ENCODE measurements around the gene CCDC27. TPM values are rescaled to one million over a fixed set of nuclear protein-coding genes. Genes with fewer than 3 reads are reported as not detected.
A peak's percentile ranks its signal among the peaks of the same experiment; 100 is the strongest.

CCDC27 gene
- total and polyA plus RNA-seq, 4 donors = not detected

DNA sequence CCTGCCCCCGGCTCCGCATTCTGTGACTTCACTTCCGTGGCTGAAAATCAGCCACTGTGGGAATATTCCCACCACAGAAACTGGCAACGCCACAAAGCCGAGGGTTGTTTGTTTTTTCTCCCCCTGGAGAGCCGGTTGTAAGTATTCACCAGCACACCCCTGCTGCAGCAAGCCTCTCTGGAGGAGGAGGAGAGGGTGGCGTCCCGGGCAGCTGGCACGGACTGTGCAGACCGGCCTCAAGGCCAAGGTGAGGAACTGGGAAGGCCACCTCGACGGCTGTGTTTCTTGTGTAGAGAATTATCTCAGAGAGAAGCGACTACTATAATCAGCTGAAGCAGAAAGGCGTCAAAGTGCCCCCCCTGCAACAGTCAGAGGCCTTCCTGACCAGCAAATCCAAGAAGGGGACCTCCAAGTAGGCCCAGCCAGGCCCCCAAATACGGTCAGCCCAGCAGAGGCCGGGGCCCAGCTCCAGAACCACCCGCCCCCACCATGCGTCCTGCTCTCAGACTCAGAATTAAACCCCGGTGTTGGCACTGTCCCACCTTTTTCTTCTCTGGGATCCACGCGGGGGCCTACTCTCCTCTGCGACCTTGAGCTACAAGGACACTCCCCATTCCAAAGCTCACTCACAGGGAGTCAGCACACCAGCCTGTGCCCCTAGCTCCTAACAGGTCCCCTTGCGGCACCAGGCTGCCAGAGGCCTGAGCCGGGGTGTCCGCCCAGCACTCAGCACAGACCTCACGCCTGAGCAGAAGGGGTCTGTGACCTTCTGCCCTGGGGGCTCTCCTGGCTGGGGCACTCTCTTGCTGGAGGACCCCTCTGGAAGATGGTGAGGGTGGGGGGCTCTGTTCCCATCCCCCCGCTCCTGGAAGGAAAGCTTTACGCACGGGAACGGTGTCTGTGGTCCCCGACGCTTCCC lies 19.1 kb downstream of the CCDC27 start:
- DNase-seq (ENCODE audit: low spot score) = no peak
- Histone ChIP-seq H3K36me3 (ENCODE audit: control insufficient read depth in 4 of 4, insufficient read depth in 3 of 4, low read depth in 1 of 4, low read length in 3 of 4) (no peaks in the 10 kb centered on the region), H3K9me3 (ENCODE audit: control insufficient read depth in 4 of 4, low read length in 3 of 4) (no peaks in the 10 kb centered on the region), H3K27ac (ENCODE audit: low read depth in 1 of 2, low read length in 2 of 2) (no peak overlapping the region), H3K27me3 (ENCODE audit: control insufficient read depth in 4 of 4, insufficient read depth in 4 of 4, low read length in 3 of 4) (no peaks in the 10 kb centered on the region), H3K9ac (ENCODE audit: low read depth in 1 of 2, low read length in 2 of 2) (no peak overlapping the region), H3K4me3 (ENCODE audit: low read depth in 1 of 3, low read length in 3 of 3) (peak overlapping the region in 1 of 3 donors; percentile 77), H3K4me1 (ENCODE audit: control insufficient read depth in 4 of 4, insufficient read depth in 4 of 4, low read length in 3 of 4) (peaks cover 21 to 48% (median 40%) of the 10 kb centered on the region in 4 donors)
- WGBS = 74% methylated on average over 32 of the region's 32 CpGs
- TF ChIP-seq HNF4G (IDR thresholded peaks at IDR 0.05) = no peak

DNA sequence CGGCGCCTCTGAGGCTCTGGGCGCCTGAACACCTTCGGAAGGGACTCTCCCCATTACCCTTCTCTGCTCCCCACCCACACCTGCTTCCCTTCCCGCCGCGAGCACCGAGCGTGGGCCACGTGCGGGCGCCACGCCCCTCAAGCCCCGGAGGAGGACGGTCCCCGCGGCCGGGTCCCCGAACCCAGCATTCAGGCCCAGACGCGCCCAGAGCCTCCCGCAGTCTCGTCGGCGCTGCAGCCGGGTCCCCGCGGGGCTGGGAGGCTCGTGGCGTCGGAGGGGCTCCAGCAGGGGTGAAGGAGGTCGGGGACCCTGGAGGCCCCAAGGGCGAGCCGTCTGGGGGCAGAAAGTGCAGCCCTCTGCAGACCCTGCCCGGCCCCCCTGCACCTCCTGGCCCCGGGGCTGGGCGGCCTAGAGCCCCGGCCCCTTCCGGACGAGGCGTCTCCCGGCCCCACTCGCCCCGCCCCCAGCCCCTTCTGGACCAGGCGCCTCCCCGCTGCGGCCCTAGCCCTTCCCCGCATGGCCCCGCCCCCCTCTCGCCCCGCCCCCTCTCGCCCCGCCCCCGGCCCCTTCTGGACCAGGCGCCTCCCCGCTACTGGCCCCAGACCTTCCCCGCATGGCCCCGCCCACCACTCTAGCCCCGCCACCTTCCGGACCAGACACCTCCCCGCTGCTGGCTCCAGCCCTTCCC lies 19.9 kb downstream of the CCDC27 start:
- H3K27me3 ChIP-seq (ENCODE audit: control insufficient read depth in 4 of 4, insufficient read depth in 4 of 4, low read length in 3 of 4) = no peaks in the 10 kb centered on the region
- H3K36me3 ChIP-seq (ENCODE audit: control insufficient read depth in 4 of 4, insufficient read depth in 3 of 4, low read depth in 1 of 4, low read length in 3 of 4) = no peaks in the 10 kb centered on the region
- peaks cover 22 to 52% (median 41%) of the 10 kb centered on the region in 4 donors for H3K4me1 ChIP-seq (ENCODE audit: control insufficient read depth in 4 of 4, insufficient read depth in 4 of 4, low read length in 3 of 4)
- no peak overlapping the region for H3K9ac ChIP-seq (ENCODE audit: low read depth in 1 of 2, low read length in 2 of 2)
- no peak overlapping the region for H3K27ac ChIP-seq (ENCODE audit: low read depth in 1 of 2, low read length in 2 of 2)
- H3K9me3 ChIP-seq (ENCODE audit: control insufficient read depth in 4 of 4, low read length in 3 of 4) = no peaks in the 10 kb centered on the region
- peak overlapping the region in 2 of 3 donors; percentile 15 to 77 for H3K4me3 ChIP-seq (ENCODE audit: low read depth in 1 of 3, low read length in 3 of 3)
- peak; percentile 99 for DNase-seq (ENCODE audit: low spot score)
- 2% methylated on average over 61 of the region's 61 CpGs for WGBS
- TF ChIP-seq RXRA (IDR thresholded peaks at IDR 0.05) (no peak), HNF4A (conservative IDR thresholded peaks at IDR 0.05) (no peak), EGR1 (IDR thresholded peaks at IDR 0.05; ENCODE audit: low read depth in 2 of 2) (no peak), HNF4G (IDR thresholded peaks at IDR 0.05) (no peak), RAD21 (IDR thresholded peaks at IDR 0.05) (no peak), FOXA2 (IDR thresholded peaks at IDR 0.05) (no peak), JUND (IDR thresholded peaks at IDR 0.05) (no peak), SP1 (IDR thresholded peaks at IDR 0.05) (no peak)
- TF ChIP-seq, protein P1, sequence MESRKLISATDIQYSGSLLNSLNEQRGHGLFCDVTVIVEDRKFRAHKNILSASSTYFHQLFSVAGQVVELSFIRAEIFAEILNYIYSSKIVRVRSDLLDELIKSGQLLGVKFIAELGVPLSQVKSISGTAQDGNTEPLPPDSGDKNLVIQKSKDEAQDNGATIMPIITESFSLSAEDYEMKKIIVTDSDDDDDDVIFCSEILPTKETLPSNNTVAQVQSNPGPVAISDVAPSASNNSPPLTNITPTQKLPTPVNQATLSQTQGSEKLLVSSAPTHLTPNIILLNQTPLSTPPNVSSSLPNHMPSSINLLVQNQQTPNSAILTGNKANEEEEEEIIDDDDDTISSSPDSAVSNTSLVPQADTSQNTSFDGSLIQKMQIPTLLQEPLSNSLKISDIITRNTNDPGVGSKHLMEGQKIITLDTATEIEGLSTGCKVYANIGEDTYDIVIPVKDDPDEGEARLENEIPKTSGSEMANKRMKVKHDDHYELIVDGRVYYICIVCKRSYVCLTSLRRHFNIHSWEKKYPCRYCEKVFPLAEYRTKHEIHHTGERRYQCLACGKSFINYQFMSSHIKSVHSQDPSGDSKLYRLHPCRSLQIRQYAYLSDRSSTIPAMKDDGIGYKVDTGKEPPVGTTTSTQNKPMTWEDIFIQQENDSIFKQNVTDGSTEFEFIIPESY (IDR thresholded peaks at IDR 0.05) = no peak
- TF ChIP-seq, protein P2, sequence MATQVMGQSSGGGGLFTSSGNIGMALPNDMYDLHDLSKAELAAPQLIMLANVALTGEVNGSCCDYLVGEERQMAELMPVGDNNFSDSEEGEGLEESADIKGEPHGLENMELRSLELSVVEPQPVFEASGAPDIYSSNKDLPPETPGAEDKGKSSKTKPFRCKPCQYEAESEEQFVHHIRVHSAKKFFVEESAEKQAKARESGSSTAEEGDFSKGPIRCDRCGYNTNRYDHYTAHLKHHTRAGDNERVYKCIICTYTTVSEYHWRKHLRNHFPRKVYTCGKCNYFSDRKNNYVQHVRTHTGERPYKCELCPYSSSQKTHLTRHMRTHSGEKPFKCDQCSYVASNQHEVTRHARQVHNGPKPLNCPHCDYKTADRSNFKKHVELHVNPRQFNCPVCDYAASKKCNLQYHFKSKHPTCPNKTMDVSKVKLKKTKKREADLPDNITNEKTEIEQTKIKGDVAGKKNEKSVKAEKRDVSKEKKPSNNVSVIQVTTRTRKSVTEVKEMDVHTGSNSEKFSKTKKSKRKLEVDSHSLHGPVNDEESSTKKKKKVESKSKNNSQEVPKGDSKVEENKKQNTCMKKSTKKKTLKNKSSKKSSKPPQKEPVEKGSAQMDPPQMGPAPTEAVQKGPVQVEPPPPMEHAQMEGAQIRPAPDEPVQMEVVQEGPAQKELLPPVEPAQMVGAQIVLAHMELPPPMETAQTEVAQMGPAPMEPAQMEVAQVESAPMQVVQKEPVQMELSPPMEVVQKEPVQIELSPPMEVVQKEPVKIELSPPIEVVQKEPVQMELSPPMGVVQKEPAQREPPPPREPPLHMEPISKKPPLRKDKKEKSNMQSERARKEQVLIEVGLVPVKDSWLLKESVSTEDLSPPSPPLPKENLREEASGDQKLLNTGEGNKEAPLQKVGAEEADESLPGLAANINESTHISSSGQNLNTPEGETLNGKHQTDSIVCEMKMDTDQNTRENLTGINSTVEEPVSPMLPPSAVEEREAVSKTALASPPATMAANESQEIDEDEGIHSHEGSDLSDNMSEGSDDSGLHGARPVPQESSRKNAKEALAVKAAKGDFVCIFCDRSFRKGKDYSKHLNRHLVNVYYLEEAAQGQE (IDR thresholded peaks at IDR 0.05) = no peak
- TF ChIP-seq, protein P3, sequence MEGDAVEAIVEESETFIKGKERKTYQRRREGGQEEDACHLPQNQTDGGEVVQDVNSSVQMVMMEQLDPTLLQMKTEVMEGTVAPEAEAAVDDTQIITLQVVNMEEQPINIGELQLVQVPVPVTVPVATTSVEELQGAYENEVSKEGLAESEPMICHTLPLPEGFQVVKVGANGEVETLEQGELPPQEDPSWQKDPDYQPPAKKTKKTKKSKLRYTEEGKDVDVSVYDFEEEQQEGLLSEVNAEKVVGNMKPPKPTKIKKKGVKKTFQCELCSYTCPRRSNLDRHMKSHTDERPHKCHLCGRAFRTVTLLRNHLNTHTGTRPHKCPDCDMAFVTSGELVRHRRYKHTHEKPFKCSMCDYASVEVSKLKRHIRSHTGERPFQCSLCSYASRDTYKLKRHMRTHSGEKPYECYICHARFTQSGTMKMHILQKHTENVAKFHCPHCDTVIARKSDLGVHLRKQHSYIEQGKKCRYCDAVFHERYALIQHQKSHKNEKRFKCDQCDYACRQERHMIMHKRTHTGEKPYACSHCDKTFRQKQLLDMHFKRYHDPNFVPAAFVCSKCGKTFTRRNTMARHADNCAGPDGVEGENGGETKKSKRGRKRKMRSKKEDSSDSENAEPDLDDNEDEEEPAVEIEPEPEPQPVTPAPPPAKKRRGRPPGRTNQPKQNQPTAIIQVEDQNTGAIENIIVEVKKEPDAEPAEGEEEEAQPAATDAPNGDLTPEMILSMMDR (IDR thresholded peaks at IDR 0.05; ENCODE audit: low read depth, low read length, missing input control) = no peak
- TF ChIP-seq, protein P4, sequence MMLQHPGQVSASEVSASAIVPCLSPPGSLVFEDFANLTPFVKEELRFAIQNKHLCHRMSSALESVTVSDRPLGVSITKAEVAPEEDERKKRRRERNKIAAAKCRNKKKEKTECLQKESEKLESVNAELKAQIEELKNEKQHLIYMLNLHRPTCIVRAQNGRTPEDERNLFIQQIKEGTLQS (IDR thresholded peaks at IDR 0.05) = no peak

All from liver (tissue), 9 donors.